MM.1S (cell line): Measurements from ENCODE around the gene TAOK2.

Experiments used
- DNase-seq: peaks from one replicate; pipeline ENCODE4 v3.0.0-alpha.2; 2015
- H2AFZ ChIP-seq: fragments of 300-600 bp; sonication (generic); 2 replicates; pipeline ENCODE4 v1.6.0; 2016; ENCODE audit warnings: antibody characterized with exemption, low read length
- H3F3A ChIP-seq: fragments of 300-600 bp; sonication (generic); 2 replicates; pipeline ENCODE4 v1.6.1; 2016; ENCODE audit warnings: mild to moderate bottlenecking, antibody characterized with exemption, low read length, moderate library complexity, mixed read lengths; ENCODE audit not compliant: insufficient read depth
- H3K27ac ChIP-seq: fragments of 300-600 bp; sonication (generic); 2 replicates; pipeline ENCODE4 v1.5.1; 2016; ENCODE audit warnings: mild to moderate bottlenecking, low read length
- H3K27me3 ChIP-seq: fragments of 300-600 bp; sonication (generic); replicated peaks from 2 replicates; pipeline ENCODE4 v1.6.0; 2016; ENCODE audit warnings: low read length; ENCODE audit not compliant: insufficient read depth
- H3K36me3 ChIP-seq: fragments of 300-600 bp; sonication (generic); replicated peaks from 2 replicates; pipeline ENCODE4 v1.6.1; 2016; ENCODE audit warnings: mild to moderate bottlenecking, low read length, mixed read lengths; ENCODE audit not compliant: insufficient read depth
- H3K4me1 ChIP-seq: fragments of 300-600 bp; sonication (generic); 2 replicates; pipeline ENCODE4 v1.6.1; 2016; ENCODE audit warnings: low read length, mixed read lengths
- H3K4me2 ChIP-seq: fragments of 300-600 bp; sonication (generic); 2 replicates; pipeline ENCODE4 v1.6.0; 2016; ENCODE audit warnings: low read depth, low read length
- H3K4me3 ChIP-seq: fragments of 300-600 bp; sonication (generic); 2 replicates; pipeline ENCODE4 v1.5.1; 2016; ENCODE audit warnings: low read length, mixed read lengths
- H3K79me2 ChIP-seq: fragments of 300-600 bp; sonication (generic); 2 replicates; pipeline ENCODE4 v1.6.1; 2016; ENCODE audit warnings: mixed run types, low read length, mixed read lengths
- H3K9ac ChIP-seq: fragments of 300-600 bp; sonication (generic); 2 replicates; pipeline ENCODE4 v1.6.1; 2016; ENCODE audit warnings: low read length, mixed read lengths
- H3K9me2 ChIP-seq: fragments of 300-600 bp; sonication (generic); replicated peaks from 2 replicates; pipeline ENCODE4 v1.6.1; 2016; ENCODE audit warnings: mild to moderate bottlenecking, low read length, mixed read lengths; ENCODE audit not compliant: insufficient read depth
- H3K9me3 ChIP-seq: fragments of 300-600 bp; sonication (generic); replicated peaks from 2 replicates; pipeline ENCODE4 v1.6.1; 2016; ENCODE audit warnings: mild to moderate bottlenecking, low read length, mixed read lengths; ENCODE audit not compliant: insufficient read depth
- H4K20me1 ChIP-seq: fragments of 300-600 bp; sonication (generic); 2 replicates; pipeline ENCODE4 v1.6.1; 2016; ENCODE audit warnings: mild to moderate bottlenecking, low read length, moderate library complexity, mixed read lengths; ENCODE audit not compliant: insufficient read depth
- EZH2 ChIP-seq: fragments of 300-600 bp; sonication (generic); optimal IDR thresholded peaks from 2 replicates; pipeline ENCODE3; 2017; ENCODE audit warnings: low read depth, mild to moderate bottlenecking, antibody characterized with exemption, low read length, mixed read lengths
- EZH2phosphoT487 ChIP-seq: fragments of 300-600 bp; sonication (generic); IDR thresholded peaks from 2 replicates; pipeline ENCODE4 v1.6.1; 2018; ENCODE audit warnings: antibody characterized with exemption, low read length
- TF ChIP-seq, protein P1 (sequence below): fragments of 300-600 bp; sonication (generic); IDR thresholded peaks from 2 replicates; pipeline ENCODE4 v1.5.1; 2016; ENCODE audit warnings: antibody characterized with exemption, low read length, mixed read lengths

Gene TAOK2

DNA sequence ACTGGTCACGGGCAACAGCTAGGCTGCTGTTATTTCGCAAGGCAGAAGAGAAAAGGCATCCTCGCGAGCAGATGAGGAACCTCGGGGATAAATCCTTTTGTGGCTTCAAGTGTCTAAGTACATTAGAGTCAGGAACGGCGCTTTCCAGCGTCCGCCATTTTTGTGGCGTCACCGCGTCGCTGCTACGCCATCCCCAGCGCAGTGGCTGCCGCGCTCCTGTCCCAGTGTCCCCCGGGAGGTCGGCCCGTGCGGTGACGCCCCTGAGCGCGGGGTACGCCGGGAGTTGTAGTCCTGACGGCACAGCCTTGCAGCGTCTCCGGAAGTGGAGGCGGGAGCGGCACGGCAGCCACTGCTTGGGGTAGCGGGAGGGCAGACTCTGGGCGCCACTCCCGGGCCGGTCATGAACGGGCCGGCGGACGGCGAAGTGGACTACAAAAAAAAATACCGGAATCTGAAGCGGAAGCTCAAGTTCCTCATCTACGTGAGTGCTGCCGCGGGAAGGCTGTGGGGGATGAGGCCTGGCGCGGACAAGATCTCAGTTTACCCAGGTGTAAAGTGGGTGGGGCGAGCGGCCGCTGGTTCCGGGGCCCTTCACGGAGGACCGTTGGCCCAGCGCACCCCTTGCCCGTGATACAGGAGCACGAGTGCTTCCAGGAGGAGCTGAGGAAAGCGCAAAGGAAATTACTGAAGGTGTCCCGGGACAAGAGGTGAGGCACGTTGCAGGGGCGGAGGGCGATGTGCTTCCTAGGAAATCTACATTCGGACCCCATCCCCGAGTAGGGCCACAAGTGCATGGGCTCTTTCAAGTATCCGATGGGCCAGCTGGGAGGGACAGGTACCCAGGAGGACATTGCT lies 22.5 kb downstream of the TAOK2 start, which contains the start of gene INO80E:
Gene INO80E (plus strand): TSS at position 331 of the 855 bp plus-strand sequence. CDS start 70 bp downstream, at position 401.
- peaks cover 13% of the 10 kb centered on the region; the same call in 1 of the 2 replicates for H3F3A ChIP-seq

DNA sequence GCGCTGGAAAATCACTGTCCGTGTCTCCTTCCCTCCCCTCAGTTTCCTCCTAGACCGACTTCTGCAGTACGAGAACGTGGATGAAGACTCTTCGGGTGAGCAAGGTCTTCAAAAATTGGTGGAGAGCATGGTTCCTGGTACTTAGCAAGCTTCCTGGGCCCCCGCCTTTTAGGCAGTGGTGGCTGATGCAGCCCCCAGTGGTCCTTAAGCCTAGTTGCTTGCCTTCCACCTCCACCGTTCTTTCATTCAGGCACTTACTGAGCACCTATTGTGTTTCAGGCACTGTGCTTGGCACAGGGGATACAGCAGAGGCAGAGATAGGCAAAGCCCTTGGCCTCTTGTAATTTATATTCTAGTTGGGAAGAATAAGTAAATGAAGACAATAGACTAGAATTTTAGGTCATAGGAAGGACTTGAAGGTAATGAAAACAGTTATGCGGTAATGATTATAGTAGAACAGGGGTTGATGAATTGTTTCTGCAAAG lies 23.1 kb downstream of the TAOK2 start:
- H3K27ac ChIP-seq: no peak overlapping the region
- H3F3A ChIP-seq: peaks cover 13% of the 10 kb centered on the region; the same call in 1 of the 2 replicates
- peaks cover 12% of the 10 kb centered on the region for H3K4me1 ChIP-seq
- TF ChIP-seq, protein P1, sequence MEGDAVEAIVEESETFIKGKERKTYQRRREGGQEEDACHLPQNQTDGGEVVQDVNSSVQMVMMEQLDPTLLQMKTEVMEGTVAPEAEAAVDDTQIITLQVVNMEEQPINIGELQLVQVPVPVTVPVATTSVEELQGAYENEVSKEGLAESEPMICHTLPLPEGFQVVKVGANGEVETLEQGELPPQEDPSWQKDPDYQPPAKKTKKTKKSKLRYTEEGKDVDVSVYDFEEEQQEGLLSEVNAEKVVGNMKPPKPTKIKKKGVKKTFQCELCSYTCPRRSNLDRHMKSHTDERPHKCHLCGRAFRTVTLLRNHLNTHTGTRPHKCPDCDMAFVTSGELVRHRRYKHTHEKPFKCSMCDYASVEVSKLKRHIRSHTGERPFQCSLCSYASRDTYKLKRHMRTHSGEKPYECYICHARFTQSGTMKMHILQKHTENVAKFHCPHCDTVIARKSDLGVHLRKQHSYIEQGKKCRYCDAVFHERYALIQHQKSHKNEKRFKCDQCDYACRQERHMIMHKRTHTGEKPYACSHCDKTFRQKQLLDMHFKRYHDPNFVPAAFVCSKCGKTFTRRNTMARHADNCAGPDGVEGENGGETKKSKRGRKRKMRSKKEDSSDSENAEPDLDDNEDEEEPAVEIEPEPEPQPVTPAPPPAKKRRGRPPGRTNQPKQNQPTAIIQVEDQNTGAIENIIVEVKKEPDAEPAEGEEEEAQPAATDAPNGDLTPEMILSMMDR: no peak
- TF ChIP-seq EZH2phosphoT487 (no peak), EZH2 (no peak)
- no peaks in the 10 kb centered on the region for H4K20me1 ChIP-seq
- H3K4me3 ChIP-seq: peak overlapping the region; percentile 98
- DNase-seq: no peak
- H3K9me2 ChIP-seq: no peaks in the 10 kb centered on the region
- H3K9me3 ChIP-seq: no peaks in the 10 kb centered on the region
- peaks cover 11% of the 10 kb centered on the region for H3K79me2 ChIP-seq
- no peaks in the 10 kb centered on the region for H3K27me3 ChIP-seq
- 0 out of 2 replicates have a peak, but pooled peaks cover 2% of the 10 kb centered on the region for H3K36me3 ChIP-seq
- peak overlapping the region; percentile 100 for H3K9ac ChIP-seq
- H3K4me2 ChIP-seq: peak overlapping the region; percentile 99
- H2AFZ ChIP-seq: peak overlapping the region; percentile 90

More for the DNA sequence above, 22.5 kb downstream of the TAOK2 start, which contains the start of gene INO80E:
- H4K20me1 ChIP-seq: no peaks in the 10 kb centered on the region
- 0 out of 2 replicates have a peak, but pooled peaks cover 2% of the 10 kb centered on the region for H3K36me3 ChIP-seq
- H3K9ac ChIP-seq: peak within 1 kb of the TSS; percentile 100
- H3K9me2 ChIP-seq: no peaks in the 10 kb centered on the region
- H3K79me2 ChIP-seq: peaks cover 11% of the 10 kb centered on the region
- no peaks in the 10 kb centered on the region for H3K27me3 ChIP-seq
- peak within 1 kb of the TSS; percentile 98 for H3K4me3 ChIP-seq
- peak within 1 kb of the TSS; percentile 99 for H3K27ac ChIP-seq
- DNase-seq: peak; percentile 98
- H2AFZ ChIP-seq: peak within 1 kb of the TSS; percentile 95
- H3K4me2 ChIP-seq: peak within 1 kb of the TSS; percentile 99
- H3K4me1 ChIP-seq: peaks cover 12% of the 10 kb centered on the region
- TF ChIP-seq EZH2 (no peak), EZH2phosphoT487 (no peak)
- TF ChIP-seq, protein P1: no peak
- no peaks in the 10 kb centered on the region for H3K9me3 ChIP-seq

DNA sequence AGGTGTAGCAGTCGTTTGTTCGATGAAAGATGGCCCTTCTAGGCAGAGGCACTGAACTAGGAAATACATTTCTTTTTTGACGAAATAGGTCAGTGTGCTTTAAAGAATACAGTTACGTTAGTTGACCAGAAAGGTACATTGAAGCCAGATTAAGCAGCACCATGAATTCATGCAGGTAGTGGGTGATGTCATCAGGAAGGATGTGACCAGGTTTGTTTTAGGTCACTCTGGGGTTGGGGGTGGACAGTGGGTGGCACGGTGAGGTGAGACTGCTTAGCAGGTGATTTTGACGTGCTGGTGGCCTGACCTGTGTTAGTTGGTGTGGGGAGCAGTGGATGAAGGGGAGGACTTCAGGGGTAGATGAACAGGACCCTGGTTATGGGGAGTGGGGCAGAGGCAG lies 25.9 kb downstream of the TAOK2 start:
- no peak for DNase-seq
- H3K27ac ChIP-seq: no peak overlapping the region
- H4K20me1 ChIP-seq: no peaks in the 10 kb centered on the region
- no peaks in the 10 kb centered on the region for H3K9me2 ChIP-seq
- peaks cover 8% of the 10 kb centered on the region for H3K4me1 ChIP-seq
- H3K4me2 ChIP-seq: no peak overlapping the region
- H2AFZ ChIP-seq: no peak overlapping the region
- H3K9me3 ChIP-seq: no peaks in the 10 kb centered on the region
- H3K79me2 ChIP-seq: peaks cover 11% of the 10 kb centered on the region
- H3K36me3 ChIP-seq: 0 out of 2 replicates have a peak, but pooled peaks cover 2% of the 10 kb centered on the region
- no peak overlapping the region for H3K4me3 ChIP-seq
- no peaks in the 10 kb centered on the region for H3K27me3 ChIP-seq
- no peak overlapping the region for H3K9ac ChIP-seq
- TF ChIP-seq, protein P1: no peak
- no peak for TF ChIP-seq EZH2
- no peak for TF ChIP-seq EZH2phosphoT487
- H3F3A ChIP-seq: peaks cover 8% of the 10 kb centered on the region; the same call in 1 of the 2 replicates
